Right kidney (tissue), 1 donor: ENCODE data around the gene TMEM44.
"Not testable (repeated sequence)": the region's sequence is repeated elsewhere in the genome, so short reads cannot be mapped to it uniquely, and the experiment has no call there.

Experiments
- DNase-seq: peaks from one replicate; pipeline ENCODE4 v3.0.0-alpha.2; 2016

Gene TMEM44

DNA sequence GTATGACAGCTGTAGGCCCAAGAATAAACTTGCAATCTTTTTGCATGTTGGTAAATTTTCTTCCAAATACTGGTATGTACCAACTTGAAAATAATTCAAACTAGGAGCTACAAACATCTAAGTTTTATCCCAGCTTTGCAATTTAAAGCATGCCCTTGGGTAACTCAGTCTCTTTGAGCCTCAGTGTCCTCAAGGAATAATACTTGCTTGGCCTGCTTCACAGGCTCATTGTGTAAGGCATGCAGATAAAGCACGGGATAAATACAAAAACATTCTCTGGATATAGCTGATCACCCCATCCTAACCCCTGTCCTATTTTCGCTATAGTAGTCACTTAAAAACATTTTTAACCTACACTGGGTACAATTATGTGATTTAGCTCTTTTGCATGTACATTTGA is 9.6 kb upstream of the TMEM44 start:
- DNase-seq = no peak

DNA sequence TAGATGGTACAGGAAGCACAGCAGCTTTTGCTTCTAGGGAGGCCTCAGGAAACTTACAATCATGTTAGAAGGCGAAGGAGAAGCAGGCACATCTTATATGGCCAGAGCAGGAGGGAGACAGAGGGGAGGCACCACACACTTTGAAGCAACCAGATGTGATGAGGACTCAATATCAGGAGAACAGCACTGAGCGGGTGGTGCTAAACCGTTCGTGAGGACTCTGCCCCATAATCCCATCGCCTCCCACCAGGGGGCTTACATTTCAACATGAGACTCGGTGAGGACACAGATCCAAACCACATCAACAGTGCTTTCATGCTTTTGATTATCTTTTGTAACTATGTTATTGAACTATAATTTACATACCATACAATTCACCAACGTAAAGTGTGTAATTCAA is 7.6 kb upstream of the TMEM44 start:
- DNase-seq = no peak

DNA sequence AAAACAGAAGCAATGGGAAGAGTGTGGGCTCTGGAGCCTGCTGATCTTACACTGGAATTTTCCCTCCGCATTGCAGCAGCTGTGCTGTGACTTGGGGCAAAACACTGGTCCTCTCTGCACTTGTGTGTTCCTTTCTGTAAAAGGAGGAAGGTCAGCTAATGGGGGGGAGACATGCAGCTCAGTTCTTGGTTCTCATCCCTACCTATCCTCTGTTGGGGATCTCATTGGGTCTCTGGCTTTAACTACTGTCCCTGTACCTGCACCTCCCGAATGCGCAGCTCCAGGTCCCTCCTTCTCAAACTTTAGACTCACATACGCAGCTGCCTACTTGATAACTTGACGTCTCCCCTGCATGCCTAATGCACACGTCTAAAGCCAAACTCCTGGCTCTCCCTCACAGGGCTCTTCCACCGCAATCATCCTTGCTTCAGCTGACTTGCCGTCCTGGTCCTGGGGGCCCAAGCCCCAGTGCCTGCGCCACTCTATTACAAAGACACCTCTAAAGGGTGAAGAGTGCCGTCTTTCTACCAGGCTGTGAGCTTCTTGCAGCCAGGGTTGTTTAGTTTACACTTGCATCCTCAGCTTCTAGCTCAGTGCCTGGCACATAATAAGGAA is 5.9 kb upstream of the TMEM44 start:
- DNase-seq = no peak

DNA sequence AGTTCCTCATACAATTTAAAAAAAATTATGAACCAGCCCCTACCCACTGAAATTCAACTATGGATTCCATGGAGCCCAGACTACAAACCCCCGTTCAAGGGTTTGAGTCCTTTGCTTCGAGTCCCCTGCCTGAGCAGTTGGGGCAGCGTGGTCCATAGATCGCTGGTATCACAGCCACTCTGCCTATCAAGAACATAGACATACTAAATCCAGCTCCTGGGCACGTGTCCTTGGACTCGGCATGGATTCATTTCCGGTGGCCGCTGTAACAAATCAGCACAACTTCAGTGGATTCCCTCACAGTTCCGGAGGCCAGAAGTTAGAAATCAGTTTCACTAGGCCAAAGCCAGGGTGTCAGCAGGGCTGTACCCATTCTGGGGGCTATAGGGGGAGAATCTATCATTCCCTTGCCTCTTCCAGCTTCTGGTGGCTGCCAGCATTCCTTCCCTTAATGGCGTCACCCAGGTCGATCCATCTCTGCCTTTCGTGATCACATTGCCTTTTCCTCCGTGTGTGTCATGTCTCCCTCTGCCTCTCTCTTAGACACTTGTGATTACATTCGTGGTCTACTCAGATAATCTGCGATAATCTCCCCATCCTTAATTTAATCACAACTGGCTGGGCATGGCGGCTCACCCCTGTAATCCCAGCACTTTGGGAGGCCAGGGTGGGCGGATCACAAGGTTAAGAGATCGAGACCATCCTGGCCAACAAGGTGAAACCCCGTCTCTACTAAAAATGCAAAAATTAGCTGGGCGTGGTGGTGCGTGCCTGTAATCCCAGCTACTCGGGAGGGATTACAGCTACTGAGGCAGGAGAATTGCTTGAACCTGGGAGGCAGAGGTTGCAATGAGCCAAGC is 4.6 kb upstream of the TMEM44 start:
- DNase-seq = no peak

DNA sequence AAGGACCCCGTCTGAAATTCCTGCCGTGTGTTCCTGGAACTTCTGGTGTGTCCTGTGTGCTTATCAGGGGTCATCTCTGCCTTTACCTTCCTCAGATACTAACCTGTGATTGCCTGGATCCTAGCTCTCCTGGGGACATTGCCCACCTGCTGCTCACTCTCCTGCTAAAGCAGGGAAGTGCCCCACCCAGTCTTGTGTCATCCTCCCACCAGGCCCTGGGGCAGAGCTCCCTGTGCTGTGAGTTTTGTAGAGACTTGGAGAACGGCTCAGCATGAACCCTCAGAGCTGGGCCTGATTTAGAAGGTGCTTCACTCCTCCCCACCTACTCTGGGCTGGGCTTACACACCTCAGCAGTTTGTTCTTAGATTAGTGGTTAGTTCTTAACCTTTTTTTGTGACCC is 3.8 kb upstream of the TMEM44 start:
- no peak for DNase-seq

DNA sequence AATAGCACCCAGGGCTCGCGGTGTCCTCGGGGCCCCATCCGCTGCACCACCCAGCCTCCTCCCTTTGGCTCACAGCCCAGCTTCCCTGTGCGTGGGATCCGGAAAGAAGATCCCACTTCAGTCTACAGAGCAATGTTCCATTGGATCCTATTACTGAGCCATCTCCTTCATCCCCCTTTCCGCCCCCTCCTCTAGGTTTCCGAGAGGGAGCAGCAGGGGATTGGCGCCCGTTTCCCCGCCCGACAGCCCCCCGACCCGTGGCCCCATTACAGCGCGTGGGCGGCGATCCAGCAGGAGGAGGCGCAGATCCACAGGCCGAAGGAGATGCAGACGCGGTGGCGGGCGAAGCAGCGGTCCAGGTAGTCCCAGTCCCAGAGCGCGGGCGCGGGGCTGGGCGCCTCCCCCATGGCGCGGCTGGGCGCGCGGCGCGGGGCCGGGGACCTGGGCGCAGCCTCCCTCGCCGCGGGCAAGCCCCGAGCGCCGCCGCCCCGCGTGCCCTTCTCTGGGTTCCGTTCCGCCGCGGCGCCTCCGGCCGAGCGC is 340 bp downstream of the TMEM44 start:
- DNase-seq = peak; percentile 66

DNA sequence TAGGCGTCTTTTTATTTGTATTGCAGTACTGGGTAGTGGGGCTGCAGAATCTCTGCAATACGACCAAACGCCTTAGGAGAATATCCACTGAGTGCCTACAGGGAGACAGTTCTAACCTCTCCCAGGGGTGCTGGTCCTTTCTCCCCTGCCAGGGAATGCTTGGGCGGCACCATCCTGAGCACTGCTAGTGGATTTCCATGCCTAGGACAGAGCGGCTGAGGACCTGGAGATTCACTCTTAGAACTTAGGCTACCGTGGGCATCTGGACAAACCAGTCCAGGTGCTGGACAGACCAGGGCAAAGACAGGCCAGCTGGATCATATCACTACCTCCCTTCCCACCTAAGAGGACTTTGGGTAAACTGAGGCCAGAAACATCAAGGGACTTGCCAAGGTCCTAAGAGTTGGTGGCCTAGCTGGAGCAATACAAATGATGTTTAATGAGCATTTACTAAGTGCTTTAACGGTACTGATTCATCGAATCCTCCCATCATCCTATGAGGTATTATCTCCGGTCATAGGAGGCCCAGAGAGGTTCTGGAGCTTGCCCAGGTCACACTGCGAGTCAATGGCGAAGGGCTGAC is 902 bp downstream of the TMEM44 start:
- DNase-seq = no peak

DNA sequence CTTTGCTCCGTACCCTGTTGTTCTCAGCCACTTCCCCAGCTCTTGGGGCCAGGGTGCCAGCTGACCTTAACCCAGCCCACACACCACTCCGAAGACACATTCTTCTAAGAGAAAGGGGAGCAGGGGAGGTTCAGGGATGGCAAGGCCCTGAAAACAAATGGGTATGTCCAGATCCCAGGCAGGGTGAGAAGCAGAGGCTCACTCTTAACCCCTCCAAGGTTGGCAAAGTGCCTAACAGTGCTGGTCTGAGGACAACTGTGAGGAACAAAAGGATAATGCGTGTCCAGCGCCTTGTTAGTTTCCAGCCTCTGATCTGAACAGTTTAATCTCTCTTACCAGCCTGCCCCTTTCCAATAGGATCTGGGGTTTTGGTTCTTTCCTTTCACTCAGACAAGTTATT is 1.5 kb downstream of the TMEM44 start:
- DNase-seq = no peak

DNA sequence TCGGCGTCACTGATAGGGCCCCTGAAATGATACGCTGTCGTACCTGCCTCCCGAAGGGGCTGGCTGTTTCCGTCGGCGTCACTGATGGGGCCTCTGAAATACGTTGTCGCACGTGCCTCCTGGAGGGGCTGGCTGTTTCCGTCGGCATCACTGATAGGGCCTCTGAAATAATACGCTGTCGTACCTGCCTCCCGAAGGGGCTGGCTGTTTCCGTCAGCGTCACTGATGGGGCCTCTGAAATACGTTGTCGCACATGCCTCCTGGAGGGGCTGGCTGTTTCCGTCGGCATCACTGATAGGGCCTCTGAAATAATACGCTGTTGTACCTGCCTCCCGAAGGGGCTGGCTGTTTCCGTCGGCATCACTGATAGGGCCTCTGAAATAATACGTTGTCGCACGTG is 2.5 kb downstream of the TMEM44 start:
- not testable (repeated sequence) for DNase-seq

DNA sequence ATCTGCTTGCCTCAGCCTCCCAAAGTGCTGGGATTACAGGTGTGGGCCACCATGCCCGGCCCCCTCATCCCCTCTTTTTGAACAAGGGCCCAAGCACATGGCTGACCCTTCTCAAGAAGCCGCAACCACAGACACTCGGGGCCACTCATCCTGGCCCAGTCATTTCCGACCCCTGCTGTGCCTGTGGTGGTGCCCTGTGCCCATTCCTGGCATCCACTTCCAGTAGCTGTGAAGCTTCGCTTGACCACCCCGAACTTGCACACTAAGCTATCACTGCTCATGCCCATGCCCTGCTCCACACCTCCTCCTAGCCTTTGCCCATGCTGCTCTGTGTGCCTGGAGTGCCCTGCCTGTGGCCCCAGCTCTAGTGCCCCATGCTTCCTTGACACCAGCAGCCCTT is 8.3 kb downstream of the TMEM44 start:
- DNase-seq = no peak

DNA sequence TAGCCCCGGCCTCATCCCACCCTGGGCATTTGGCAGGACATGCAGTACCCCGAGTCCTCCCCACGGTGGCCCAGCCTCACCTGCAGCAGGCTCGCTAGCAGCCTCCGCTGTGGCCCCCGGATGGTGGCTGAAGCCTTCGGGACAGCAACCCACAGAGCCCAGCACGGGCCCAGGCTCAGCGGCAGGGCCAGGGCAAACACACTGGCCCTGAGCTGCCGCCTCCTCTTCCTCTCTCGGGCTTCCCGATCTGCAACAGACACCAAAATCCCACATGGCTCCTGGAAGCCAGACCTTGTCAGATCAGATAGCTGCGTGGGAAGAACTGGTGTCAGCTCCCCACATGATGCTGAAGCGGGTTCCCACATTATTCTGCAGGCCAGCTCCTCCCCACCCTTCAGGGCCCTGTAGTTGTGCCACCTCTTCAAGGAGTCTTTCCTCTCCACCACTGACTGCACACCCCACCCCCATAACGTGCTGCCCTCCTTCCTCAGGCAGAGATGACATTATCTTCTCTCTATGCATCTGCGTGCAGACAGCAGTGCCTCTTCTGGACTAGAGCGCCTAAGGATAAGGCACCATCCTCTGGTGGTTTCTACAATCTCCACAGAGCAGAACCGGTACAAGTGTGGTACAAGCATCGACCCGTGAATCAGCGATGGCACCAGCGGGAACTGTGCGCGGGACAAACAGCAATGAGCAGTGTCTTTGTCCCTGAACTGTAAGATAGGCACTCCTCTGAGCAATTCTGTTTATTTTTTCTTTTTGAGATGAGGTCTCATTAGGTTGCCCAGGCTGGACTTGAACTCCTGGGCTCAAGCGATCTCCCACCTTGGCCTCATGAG is 9.5 kb downstream of the TMEM44 start:
- no peak for DNase-seq

DNA sequence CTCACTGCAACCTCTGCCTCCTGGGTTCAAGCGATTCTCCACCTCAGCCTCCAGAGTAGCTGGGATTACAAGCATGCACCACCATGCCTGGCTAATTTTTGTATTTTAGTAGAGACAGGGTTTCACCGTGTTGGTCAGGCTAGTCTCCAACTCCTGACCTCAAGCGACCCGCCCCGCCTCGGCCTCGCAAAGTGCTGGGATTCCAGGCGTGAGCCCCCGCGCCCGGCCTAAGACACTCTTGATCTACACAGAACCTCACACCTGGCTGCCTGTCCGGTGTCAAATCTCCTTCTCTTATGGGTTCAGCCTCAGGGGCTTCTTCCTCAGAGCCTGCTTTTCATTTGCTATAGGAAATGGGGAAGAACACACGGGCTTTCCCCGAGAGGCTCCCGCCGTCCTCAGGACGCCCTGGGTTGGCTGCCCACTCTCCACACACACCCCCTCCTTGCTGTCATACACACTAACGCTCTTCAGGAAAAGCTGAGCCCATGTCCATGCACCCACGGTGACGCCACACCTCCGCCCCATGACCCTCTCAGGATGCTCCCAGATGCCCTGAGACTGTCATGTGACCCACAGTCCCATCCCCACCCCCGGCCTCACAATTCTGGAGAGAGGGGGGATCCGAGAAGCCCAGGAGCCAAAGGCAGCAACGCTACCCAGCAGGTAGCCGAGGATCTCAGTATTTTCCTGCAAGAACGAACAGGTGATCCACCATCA is 10.4 kb downstream of the TMEM44 start:
- no peak for DNase-seq

DNA sequence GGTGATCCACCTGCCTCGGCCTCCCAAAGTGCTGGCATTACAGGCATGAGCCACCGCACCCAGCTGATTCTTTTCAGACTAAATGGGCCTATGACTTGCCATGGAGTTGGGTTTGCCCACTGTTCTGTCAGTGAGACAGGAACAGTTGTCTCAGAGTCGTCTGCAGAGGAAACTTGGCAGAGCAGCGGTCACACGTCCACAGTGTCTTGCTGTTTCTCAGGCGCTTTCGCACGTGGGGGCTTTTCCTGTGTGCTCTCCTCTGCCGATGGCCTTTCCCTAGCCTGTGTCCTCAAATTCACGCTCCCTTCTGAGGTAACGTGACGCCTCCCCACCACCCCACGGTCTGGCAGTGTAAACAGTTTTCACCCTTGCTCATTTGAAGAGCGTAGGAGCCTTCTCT is 11.3 kb downstream of the TMEM44 start:
- DNase-seq = no peak

DNA sequence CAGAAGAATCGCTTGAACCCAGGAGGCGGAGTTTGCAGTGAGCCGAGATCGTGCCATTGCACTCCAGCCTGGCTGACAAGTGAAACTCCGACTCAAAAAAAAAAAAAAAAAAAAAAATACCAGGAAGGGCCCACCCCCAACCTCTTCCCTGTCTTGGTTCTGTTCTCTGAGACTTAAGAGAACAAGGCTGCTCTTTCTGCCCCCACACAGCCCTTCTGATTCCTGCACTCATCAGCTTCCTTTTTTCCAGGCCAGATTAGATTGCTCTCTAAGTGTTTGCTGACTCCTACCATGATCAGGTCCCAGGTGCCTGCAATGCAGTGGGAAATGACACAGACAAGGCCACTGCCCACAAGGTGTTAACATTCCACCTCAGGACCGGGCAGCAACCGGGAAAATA is 13.0 kb downstream of the TMEM44 start:
- DNase-seq = no peak

DNA sequence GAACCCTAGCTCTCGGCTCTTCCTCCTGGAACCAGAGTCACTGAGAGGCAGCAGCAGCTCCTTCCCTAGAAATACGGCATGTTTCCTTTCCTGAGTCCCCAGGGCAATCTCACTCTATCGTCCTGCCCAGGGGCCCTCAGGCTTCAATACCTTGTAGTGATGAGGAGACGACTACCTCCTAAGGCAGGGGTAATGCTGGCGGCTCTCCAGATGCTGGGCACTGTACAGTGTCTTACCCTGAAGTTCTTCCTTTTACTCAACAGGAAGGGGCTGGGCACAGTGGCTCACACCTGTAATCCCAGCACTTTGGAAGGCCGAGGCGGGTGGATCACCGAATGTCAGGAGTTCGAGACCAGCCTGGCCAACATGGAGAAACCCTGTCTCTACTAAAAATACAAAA is 13.5 kb downstream of the TMEM44 start:
- DNase-seq = no peak

DNA sequence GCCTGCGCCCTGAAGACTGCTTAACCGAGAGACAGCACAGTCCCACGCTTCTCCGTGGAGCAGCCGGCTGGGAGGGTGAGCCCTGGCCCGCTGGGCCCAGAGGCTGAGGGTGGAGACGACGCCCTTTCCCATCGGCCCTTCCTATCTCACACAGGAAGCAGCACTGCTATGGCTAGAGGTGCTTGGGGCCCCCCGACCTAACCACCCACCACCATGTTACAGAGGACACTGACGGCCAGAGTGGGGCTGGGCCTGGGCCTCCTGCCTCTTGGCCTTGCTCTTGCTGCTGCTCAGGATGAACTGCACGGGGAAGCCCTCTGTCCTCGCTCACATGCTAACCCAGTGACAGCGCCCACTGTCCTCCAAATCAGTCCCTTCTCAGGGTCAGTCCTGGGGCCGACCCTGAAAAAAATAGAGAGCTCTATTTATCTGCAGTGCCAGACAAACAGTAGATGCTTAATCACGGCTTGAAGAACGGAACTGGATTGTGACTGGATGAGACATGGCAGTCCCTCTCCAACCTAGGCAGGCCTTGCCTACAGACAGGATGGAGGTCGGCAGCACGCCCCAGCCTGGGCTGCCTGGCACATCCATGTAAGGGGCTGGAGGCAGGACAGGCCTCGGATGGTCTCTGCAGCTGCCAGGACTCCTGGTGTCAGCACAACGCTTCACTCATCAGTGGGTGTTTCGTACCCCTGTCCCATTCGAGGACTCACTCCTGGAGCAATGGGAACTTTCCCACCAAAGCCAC is 14.2 kb downstream of the TMEM44 start:
- no peak for DNase-seq

DNA sequence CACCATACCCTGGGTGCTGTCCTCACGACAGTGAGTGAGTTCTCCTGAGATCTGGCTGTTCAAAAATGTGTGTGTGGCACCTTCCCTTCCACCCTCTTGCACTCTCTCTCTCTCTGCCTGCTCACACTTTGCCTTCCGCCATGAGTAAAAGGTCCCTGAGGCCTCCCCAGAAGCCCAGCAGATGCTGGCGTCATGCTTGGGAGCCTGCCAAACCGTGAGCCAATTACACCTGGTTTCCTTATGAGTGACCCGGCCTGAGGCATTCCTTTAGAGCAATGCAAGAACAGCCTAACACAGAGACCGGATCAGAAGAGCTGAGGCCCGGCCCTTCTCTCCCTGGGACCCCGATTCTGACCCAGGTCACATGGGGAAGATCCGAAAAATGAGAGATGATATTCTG is 15.4 kb downstream of the TMEM44 start:
- DNase-seq = no peak

DNA sequence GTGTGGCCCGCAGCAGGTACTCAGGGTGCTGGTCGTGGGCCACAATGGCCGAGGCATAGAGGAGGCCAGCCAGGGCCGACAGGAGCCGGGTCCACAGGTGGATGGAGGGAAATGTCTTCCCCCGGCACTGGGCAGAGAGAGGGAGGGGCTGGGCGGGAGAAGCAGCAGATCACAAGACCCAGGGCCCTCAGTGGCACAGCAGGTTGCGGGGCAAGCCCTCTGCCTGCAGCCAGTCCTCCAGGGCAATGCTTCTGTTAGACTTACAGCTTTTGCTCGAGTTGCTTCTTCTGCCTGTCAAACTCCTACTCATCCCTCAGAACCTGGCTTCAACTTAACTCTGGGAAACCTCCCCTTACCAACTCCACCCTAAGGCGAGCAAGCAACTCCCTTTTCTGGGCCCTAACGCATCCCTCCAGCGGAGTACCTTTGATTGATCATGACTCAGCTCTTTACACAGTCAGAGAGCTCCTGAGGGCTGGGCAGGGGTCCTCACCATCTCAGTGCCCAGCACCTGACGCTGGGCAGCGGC is 16.0 kb downstream of the TMEM44 start:
- no peak for DNase-seq

DNA sequence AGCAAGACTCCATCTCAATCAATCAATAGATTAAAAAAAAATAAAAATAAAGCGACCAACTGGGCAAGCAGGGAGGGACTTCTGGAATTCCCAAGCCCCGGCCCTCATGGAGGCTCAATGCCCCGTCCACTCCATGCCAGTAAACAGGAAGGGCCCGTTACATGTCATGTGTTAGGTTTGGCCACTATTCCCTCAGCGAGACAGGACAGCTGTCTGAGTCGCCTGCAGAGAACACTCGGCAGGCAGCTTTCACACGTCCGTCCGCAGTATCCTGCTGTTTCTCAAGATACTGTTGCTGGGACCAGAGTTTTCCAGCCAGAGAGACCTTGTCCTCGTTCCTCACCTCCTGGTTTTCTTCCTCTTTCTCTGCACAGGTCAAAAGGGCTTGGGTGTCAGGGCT is 18.0 kb downstream of the TMEM44 start:
- DNase-seq = no peak

DNA sequence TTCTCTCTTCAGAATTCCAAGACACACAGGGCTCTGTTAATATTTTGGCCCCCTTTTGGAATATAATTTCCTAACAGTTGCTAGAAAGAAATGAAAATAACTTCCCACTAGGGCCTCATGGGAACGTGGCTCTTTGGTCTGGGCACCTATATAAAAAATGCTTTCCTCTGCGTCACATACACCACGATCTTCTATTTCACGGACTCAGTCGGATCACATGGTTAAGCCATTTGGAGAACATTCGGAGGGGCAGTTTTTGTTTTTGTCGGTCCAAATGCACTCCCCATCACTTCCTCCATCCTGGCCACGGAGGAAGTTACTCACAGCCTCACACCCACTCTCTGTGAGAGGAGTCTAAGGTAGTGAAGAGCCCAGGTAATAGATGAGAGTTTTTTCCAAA is 21.0 kb downstream of the TMEM44 start:
- DNase-seq = no peak

DNA sequence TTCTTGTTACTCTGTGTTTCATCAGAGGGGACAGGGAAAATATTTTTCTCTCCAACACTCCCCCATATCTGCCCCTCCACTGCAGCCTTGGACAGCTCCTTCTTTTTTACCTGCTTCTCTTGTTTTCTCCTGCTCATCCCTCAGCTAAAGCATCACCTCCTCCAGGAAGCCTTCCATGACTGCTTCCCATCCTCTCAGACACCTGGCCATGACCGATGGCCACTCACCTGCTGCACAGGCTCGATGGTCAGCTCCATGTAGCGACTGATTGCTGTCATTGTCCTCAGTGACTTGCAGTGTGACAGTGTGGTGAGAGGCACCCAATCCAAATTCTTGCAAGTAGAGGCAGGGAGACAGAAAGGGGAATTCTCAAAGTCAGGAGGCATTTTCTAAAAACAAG is 22.5 kb downstream of the TMEM44 start:
- DNase-seq = no peak
